GDM1 (cell line): ENCODE data around the gene HHIPL1.

ENCODE experiments used
- DNase-seq: peaks from one replicate; lab custom pipeline; 2025; lab: John Stamatoyannopoulos, UW

The HHIPL1 gene

GRCh38 chr14:99675382-99675835, 30.5 kb downstream of the HHIPL1 start:
- DNase-seq = no peak

- no peak for DNase-seq
Measured at GRCh38 chr14:99675951-99676350, 31.0 kb downstream of the HHIPL1 start.

- DNase-seq = no peak
Measured at GRCh38 chr14:99676657-99677056, 31.7 kb downstream of the HHIPL1 start.

- DNase-seq = no peak
Measured at GRCh38 chr14:99677231-99678140, 32.6 kb downstream of the HHIPL1 start.

DNA sequence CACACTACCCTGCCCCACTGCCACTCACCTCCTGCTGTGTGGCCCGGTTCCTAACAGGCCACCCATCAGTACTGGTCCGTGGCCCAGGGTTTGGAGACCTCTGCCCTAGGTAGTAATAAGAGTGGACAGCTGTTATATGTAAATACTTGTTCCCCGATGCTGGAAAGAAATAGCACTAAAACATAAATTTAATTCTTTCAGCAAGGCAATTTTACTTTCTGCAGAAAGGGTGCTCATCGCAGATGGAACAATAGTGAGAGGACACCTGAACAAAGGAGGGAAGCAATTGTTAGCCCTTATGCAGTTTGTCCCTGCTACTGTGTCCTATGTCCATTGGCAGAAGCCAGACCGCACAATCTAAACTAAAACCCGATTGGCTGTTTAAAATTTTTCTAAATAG, 33.3 kb downstream of the HHIPL1 start:
- DNase-seq = no peak

DNA sequence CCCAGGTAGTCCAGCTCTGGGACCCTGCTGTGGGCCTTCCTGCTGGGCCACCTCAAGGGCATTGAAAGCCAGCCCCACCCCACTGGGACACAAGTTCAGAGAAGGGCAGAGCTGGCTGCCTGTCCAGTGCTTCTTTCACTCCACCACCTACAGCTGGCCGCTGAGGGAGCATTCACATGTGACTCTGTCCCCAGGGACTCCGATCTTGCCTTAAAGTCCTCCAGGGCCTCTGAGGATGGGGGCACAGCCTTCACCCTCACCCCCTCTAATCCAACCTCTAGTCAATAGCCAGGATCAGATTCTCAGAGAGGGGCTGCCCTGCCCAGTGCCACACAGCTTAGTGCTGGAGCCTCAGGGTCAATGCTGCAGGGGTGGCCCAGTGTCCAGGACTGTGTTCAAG, 34.2 kb downstream of the HHIPL1 start:
- DNase-seq = no peak

DNA sequence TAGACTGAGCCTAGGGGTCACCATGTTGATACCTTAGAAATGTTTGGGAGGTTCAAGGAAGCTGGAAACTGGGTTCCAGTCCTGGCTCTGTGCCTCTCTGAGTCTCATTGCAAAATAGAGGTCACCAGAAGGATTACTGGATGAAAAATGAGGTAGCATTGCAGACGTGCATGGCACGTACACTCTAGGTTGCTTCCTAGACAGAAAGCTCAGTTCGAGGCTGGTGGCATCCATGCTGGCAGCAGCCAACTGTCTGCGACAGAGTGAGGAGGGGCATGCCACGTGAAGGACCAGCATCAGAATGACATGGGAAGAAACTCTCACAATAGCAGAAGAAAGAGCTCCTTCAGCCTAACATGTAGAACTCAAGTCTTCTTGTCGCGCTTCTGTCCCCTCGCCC, 34.6 kb downstream of the HHIPL1 start:
- DNase-seq = no peak

DNA sequence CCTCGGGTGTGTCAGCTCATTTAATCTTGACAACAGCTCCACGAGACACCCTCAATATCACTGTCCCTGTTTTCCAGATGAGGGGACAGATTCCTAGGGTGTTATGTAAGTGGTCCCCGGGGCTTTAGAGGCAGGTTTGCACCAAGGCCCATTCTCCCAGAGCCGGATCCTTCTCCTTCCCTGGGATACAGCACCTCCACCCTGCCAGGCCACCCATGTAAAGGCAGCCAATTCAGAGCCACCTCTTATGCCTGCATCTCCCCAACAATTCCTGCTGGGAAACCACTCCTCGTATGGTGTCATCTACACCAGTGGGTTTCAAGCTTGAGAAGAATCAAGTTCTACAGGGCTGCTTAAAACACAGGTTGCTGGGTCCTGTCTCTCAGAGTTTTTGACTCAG, 35.1 kb downstream of the HHIPL1 start:
- DNase-seq = no peak

GRCh38 chr14:99681101-99681831, 36.3 kb downstream of the HHIPL1 start:
- no peak for DNase-seq

DNA sequence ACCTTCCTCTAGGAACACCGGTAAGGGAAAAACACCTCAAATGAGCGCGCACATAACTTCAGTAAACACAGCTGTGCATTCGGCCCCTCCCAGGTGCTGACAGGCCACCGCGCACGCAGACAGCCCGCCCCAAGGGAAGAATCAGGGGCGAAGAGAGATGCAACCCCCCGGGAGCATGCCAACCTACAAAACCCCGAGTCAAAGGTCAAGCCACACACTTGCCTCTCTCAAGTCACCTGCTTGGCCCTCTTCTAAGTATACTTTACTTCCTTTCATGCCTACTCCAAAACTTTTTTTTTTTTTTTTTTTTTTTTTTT, 36.9 kb downstream of the HHIPL1 start:
- DNase-seq = no peak

DNA sequence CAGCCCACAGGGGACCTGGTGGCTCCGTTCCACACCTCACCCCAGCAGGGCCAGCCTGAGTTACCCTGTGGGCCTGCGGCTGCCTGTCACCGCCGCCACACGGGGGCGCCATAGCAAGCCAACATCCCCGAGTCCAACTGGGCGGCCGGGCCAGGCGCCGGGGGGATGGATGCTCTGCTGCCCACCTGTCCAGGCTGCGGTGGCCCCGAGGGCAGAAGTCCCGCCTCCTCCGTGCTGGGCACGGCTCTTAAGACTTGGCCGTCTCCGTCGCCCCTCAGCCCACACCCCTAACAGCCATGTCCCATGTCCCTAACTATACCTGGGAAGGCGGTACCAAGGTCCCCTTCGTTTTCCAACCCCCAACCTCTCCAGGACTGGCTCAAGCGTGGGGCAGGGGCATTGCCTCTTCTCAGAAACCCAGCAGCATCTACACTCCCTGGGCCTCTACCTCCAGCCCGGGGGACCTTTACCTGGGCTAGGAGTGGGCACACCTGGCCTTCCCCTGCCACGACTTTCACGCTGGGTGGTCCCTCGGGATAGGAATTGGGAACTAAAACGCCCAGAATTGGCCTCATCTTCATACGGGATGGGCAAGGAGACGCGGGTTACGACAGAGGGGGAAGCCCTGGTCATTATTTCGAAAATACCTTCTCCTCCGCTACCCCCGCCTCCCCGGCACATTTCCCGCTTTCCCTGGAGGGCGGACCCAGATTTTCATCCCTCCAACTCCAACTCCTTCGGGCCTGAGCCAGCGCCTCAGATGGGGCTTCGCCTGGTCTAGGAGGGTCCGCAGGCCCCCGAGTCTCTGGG, 38.1 kb downstream of the HHIPL1 start:
- DNase-seq = peak; percentile 42

DNA sequence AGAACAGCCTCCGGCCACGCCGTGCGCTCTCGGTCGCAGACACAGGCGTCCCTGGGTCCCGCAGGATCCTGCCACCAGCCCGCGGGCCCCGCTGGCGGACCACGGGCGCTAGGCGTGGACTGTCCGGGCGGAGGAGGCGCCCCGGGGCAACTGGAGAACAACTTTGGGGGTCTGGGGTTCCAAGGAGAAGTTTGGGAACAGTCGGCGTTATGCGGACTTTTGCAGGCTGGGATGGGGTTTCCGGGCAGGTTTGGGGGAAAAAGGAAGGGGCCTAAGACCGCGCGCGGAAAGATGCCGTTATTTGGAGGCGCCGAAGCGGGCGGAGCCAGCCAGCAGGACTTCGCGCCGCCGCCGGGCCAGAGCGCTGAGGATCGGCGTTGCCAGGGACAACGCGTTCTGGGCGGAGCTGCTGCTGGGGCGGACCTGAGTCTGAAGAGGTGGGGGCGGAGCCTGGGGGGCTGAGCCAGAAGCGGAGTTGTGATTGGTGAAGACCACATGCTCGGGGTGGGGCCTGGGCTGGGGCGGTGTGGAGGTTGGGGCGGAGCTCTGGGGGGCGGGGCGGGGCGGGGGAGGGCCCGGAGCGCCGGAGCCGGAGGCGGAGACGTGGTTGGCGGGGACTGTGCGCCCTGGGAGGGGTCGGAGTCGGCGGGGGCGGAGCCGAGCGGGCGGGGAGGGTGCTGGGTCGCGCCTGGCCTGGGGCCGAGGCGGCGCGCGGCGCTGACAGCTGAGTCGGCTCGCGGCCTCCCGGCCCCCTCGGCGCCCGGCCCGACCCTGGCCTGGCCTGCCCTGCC, 38.9 kb downstream of the HHIPL1 start, which contains the start of gene CYP46A1:
TSS of gene CYP46A1 (plus strand) at position 680 of the 791 bp plus-strand sequence. CDS start 120 bp downstream, outside the sequence.
- peak; percentile 98 for DNase-seq

- DNase-seq = no peak
Measured at GRCh38 chr14:99684410-99684934, 39.5 kb downstream of the HHIPL1 start.

DNA sequence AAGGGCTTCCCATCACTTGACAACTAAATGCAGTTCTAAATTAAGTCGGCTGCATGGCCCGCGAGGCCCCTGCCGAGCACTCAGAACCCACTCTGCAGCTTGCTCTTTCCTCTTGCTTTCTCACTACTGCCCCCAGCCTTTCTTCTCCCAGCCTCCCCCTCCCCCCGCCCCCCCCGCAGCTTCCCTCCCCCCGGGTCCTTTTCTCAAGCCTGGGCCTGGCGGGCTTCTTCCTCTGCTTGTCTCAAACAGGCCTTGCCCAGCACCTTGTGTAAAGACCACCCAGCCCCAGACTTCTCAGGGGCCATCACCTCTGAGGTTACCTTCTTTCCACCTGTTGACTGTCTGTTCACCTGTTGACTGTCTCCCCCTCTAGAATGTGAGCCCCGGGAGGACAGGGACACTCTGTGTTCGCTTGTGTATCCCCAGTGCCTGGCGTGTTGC, 40.2 kb downstream of the HHIPL1 start:
- no peak for DNase-seq

- DNase-seq = no peak
Measured at GRCh38 chr14:99685596-99685995, 40.7 kb downstream of the HHIPL1 start.

DNA sequence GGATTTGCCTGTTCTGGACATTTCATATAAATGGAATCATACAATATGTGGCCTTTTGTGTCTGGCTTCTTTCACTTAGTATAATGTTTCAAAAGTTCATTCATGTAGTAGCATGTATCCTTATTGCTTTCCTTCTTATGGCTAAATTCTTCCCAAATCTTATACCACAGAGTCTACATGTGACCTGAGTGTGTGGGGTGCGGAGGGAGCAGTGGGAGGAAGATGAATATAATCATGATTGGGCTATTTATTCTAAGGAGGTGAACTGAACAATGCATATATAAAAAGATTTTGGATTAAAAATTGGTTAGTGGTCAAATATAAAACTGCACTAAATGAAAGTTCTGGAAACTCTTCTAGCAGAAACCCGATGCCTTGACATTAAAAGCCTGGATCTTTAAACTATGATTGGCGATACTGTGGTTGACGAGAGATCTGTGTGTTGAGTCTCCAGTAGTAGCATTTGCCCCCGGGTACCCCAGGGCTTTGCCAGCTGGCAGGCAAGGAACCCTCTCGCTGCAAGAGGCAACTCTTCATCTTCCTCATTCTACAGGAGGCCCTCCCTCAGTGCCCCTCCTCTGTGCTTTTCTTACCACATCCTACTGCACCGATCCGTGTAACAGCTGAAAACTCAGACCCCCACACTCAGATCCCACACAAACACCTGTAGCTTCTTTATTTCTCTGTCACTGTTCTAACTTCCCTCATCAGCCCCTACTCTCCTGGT, 41.8 kb downstream of the HHIPL1 start:
- no peak for DNase-seq

DNA sequence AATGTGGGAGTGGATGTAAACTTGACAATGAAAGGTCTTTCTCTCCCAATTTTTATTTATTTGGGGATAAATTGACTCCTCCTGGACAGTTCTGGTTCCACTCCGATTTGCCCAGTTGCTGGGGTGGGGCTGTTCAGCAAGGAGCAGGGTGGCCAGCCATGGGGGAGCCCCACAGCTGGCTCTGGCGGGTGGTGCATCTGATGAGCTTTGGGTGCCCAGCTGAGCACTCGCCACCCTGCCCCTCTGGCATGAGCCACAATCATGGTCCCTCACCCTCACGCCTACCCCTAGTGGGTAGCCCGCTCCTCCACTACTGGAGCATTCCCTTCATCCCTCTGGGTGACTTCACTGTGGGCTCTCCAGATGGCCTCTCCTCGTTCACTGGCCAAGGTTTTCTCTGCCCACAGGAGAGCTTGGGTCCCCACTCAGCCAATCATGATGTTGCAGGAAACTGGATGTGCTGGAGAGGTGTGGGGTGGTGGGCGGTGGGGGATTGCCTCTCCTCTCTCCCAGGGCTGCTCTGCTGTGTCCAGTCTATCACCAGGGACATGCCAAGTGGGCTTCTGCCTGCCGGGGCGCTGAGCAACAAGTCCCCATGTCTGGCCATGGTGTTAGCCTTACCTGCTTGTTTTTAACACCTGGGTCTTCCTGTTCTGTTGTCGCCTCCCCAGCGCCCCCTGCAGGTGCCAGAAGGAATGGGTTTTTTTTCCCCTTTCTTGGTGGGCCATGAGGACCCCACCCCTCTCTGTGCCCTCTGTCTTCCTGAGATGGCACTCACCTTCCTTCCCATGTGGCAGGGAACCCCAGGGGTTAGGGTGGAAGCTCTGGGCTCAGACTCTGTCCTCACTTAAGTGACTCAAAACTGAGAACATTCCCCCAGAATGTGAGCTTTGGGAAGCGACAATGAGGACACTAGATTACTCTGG, 42.6 kb downstream of the HHIPL1 start:
- no peak for DNase-seq

DNA sequence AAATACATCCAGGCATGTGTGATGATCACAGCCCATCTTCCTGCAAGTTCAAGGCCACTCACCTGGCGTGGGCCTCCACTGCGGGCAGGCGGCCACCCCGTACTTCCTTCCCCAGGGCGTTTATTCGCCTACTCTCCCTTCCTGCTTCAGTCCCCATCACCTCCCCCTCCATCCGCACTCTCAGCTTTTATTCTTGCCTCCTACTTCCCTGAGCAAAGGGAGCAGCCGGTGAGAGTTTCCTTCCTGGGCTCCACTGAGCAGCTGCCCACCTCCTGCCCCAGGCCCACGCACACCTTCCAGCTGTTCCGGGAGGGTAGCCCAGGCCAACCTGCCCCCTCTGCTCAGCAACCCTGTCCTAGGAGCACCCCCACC, 43.3 kb downstream of the HHIPL1 start:
- DNase-seq = no peak

DNA sequence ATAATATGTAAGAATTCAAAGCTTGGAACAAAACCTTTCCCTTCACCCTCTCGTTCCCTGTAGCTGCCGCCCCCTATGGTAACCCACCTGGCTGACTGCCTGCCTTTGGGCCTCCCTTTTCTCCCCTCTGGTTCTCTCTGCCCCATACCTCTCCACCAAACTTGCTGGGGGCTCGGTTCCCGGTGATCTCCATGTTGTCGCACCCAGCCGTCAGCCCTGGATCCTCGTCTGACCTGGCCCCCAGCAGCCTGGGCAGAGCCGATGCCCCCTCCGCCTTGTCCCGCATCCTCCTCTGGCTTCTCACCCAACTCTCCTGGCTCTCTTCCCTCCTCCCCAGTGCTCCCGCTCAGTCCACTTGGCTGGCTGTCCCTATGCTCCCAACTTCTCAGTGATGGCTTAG, 43.7 kb downstream of the HHIPL1 start:
- DNase-seq = no peak
